Posterior cingulate gyrus (tissue), 11 donors: Measurements from ENCODE around the gene MRPS27.

Experiments used
- DNase-seq, 10 donors: peaks; one replicate each; pipeline versions ENCODE4 v3.0.0 to v3.0.0-alpha.2; 2020 to 2021; ENCODE audit warnings: mixed read lengths in 3 of 10
- intact Hi-C: fragments of 100-400 bp; cut with DNase I; formaldehyde crosslinking; loops from one replicate; pipeline ENCODE4 v1.15.1; 2023

Gene MRPS27

DNA sequence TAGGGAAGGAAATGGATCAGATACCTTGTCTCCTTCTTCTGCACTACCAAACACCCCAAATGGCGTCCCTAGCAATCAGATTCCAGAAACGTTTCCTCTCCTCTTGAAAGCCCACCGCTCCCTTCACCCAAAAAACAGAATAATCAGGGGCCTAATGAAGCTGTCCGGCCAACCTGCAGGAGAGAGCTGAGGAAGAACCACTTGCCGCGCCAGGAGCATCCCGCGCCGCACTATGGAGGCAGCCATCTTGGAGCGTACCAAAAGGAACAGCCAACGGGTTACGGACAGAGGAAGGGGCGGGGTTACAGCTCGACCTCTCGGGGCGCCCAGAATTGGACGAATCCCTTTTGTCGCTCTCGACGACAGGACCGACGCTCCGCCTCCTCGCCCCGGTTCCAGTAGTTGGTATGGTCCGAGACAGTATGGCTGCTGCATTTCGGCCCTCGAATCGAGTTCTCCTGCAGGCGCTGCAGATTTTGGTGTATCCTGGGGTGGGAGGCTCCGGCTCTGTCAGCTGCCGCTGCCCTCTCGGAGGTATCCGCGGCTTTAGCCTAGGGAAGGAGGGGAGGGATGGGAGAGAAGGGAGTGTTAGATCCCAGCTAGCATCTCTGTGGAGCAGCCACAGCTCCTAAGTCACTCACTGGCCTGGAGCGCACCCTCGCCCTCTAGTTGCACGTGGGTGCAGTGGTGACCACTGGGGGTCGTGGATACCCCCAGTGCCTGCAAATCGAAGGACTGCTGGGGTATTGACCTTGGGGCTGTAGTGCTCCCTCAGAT, at the start of gene MRPS27, which contains the start of gene PTCD2:
Gene MRPS27 (minus strand): TSS at position 265 of the 777 bp plus-strand sequence. CDS start 19 bp downstream, at position 246.
Gene PTCD2 (plus strand): TSS at position 398 of the 777 bp plus-strand sequence. CDS start 10 bp downstream, at position 408.
- intact Hi-C loops = no loop called here

DNA sequence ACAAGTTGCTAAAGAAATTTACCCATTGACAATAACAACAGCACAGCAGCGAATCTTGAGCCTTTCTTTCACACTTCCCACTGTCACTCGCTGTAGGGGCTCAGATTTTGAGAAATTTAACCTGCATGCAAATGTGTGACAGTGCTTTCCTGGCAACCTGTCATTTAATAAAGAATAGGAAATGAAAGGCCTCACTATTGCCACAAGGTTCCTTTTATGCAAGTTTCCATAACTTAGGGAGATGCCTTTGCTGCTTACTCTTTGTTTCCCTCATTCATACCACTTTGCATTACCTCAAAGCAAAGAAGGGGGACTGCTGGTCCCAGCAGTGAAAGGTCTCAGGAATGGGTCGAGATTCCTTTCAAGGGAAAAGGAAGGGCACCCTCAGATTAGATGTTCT, 49.7 kb upstream of the MRPS27 start:
- intact Hi-C loops = loop anchor here (5.0 kb wide), 1 partner anchor 448 kb away; the partner anchor contains the start of gene TNPO1
- DNase-seq = no peak

More for the DNA sequence above, at the start of gene MRPS27, which contains the start of gene PTCD2:
- DNase-seq = peak; percentile 93 to 99 (median 96)

GRCh38 chr5:72369301-72369700, 49.3 kb upstream of the MRPS27 start:
- intact Hi-C loops = loop anchor here (5.0 kb wide), 1 partner anchor 448 kb away; the partner anchor contains the start of gene TNPO1
- DNase-seq = no peak

DNA sequence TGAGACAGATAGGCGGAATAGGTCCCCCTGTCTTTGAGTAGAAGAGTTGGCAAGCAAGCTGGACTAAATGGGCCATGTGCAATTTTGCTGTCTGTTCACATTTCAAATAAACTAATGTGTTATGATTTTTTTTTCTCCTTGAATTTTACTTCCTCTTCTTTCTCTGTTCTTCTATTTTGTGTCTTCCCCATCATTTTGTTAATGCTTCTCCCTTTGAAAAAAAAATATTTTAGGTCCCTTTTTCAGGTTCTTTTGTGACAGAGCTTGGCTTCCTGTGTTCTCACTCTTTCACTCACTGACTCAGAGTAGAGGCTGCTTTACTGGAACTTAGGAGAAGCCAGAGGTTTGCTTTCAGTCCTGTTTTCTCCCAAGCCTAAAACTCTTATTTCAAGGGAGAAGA, 48.2 kb upstream of the MRPS27 start:
- DNase-seq = no peak
- intact Hi-C loops = loop anchor here (5.0 kb wide), 1 partner anchor 449 kb away; the partner anchor contains the start of gene TNPO1

- DNase-seq = peak in 6 of 10 donors; percentile 29 to 87 (median 46)
- intact Hi-C loops = loop anchor here (1.0 to 5.0 kb wide), 2 partner anchors 158 to 451 kb away; partner anchors contain the start of gene TNPO1
Measured at GRCh38 chr5:72366324-72366976, 46.4 kb upstream of the MRPS27 start.

- intact Hi-C loops = loop anchor here (5.0 kb wide), 1 partner anchor 452 kb away; the partner anchor contains the start of gene TNPO1
- no peak for DNase-seq
Measured at GRCh38 chr5:72364951-72365350, 44.9 kb upstream of the MRPS27 start.

DNA sequence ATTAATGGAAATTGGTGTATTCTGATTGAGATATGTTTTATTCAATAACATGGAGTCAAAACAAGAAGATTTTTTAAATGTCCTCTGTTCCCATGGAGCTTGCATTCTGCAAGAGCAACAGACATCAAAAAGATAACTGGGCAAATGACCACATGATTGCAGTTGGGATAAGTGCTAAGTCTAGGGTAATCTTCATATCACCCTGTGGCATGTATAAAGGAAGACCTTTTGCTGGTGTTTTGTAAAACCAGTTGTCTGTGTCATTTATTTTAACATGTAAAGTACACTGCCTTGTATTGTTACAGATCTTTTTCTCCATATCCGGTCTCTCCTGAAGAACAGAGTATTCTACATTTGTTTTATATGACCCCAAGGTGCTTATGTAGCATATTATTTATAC, 44.1 kb upstream of the MRPS27 start:
- DNase-seq = no peak
- intact Hi-C loops = no loop called here

- intact Hi-C loops = no loop called here
- DNase-seq = no peak
Measured at GRCh38 chr5:72363166-72363802, 43.2 kb upstream of the MRPS27 start.

DNA sequence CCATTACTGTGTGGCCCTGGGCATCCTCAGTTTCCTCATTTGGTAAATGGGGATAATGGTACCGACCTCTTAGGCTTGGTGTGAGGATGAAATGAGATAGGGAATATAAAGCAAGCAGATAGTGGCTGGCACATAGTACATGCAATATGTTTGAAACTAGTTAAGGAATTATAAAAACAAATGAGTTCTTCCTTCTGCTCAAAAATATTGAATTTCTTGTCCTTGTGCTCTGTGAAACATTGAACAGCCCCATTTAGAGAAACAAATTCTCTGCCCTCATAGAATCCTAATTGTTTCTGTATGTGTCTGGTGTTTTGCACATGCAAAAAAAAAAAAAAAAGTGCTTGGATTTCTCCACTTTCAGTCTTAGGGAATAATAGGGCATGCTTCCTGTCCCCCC, 39.8 kb upstream of the MRPS27 start:
- intact Hi-C loops = no loop called here
- DNase-seq = no peak

DNA sequence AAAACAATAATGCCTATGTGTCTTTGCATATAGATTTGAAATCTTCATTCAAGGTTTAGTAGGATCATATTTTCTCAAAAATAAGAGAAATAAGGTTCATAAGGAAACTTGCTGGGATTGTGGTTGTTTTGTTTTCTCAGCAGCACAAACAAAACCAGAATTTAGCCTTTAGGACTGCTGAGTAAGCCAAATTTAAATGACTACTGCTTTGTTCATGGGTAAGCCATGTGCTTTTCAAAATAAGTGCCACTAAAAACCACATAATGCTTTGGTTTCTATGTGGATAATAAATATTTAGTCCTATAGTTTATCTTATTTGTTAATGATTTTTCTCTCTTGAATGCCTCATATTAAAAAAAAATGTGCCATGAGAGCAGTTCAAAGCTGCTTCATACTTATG, 38.9 kb upstream of the MRPS27 start:
- intact Hi-C loops = no loop called here

GRCh38 chr5:72356361-72356760, 36.3 kb upstream of the MRPS27 start:
- intact Hi-C loops = no loop called here
- no peak for DNase-seq

More for the DNA sequence above, 38.9 kb upstream of the MRPS27 start:
- no peak for DNase-seq

DNA sequence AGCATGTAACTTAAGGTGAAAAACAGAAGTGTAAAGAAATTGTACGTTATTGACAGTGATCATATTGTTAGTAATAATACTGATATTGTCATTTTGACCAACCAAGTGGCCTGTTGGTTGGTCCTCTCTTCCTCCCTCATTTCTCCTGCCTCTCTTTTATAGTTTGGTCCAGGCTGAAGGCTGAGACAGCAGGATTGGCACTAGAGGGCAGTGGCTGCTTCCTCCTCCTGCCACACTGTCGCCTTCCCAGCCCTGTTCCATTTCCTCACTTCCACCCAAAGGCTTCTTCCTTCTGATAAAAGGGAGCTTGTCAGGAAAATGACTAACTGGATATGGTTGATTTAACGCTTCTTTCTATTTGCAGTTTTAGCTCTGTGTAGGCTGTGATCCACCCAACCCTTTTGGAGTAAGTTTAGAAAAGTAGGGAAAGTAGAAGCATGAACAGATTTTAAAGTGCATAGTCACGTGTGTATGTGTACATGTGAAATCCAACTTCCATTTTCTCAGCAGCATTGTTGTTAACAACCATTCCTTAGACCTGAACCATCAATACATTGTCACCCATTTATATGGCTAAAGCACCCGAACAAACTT, 35.8 kb upstream of the MRPS27 start:
- intact Hi-C loops = no loop called here

GRCh38 chr5:72353046-72353445, 33.0 kb upstream of the MRPS27 start:
- DNase-seq = no peak
- intact Hi-C loops = no loop called here

More for the DNA sequence above, 35.8 kb upstream of the MRPS27 start:
- peak; percentile 17 to 91 (median 44) for DNase-seq

DNA sequence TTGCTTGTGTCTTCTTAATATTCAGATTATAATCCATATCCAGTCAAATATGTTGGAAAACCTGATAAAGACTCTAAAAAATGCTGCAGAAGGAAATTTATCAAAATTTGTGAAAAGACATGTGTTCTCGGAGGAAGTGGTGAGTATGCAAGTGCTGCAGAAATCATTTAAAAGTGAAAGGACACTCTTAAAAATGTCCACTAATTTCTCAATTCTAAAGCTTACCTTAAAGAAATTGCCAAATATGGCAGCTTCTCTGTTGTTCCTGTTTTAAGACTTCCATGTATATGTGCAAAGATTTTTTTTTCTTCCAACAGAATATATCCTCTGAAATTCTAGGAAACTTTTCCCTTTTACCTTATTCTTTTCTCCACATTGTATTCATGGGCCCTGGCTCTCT, 32.6 kb upstream of the MRPS27 start:
- DNase-seq = no peak
- intact Hi-C loops = no loop called here

DNA sequence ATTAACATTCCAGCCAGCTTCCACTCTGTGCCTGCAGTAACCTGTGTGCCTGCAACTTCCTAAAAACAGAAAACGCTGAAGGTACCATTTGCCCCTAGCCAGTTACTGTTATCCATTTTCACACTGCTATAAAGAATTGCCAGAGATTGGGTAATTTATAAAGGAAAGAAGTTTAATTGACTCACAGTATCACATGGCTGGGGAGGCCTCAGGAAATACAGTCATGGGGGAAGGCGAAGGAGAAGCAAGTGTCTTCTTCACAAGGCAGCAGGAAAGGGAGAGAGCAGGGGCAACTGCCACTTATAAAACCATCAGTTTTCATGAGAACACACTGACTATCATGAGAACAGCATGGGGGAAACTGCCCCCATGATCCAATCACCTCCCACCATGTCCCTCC, 31.3 kb upstream of the MRPS27 start:
- intact Hi-C loops = no loop called here
- no peak for DNase-seq

GRCh38 chr5:72347801-72348308, 27.8 kb upstream of the MRPS27 start:
- intact Hi-C loops = no loop called here
- no peak for DNase-seq

DNA sequence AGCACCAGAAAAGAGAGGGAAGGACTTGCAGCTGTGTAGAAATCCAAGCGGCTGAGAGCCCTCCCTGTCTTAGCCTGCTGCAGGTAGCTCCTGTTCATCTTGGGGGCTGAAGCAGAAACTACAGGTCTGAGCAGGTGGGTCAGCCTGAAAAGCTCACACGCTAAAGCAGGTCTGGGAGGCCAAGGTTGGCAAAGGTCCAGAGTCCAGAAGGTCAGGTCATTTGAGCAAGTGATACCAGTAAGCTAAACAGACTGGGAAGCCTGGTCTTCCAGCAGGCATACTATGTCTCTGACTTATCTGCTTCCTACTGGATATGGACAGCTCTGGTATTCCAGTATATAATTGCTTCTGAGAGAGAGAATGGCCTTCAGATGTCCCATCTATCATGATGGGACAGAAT, 26.4 kb upstream of the MRPS27 start:
- no peak for DNase-seq
- intact Hi-C loops = no loop called here

GRCh38 chr5:72338689-72339209, 18.7 kb upstream of the MRPS27 start:
- DNase-seq = no peak
- intact Hi-C loops = no loop called here

GRCh38 chr5:72337159-72337558, 17.1 kb upstream of the MRPS27 start:
- no peak for DNase-seq
- intact Hi-C loops = no loop called here

- no peak for DNase-seq
- intact Hi-C loops = no loop called here
Measured at GRCh38 chr5:72330712-72331111, 10.7 kb upstream of the MRPS27 start.
